Measurements from ENCODE around the gene ANKRD53. TPM values are rescaled to one million over a fixed set of nuclear protein-coding genes. Genes with fewer than 3 reads are reported as not detected.

ANKRD53 gene
- not detected in 2 replicates for polyA plus RNA-seq (2011; rRNA removed)
- 0.03 TPM in 1 of 2 replicates, not detected in the other for polyA plus RNA-seq (2012; cell fraction: cytosol; rRNA removed)
- polyA plus RNA-seq (2012; cell fraction: nucleus; rRNA removed) = 0.17 and 0.37 TPM in 2 replicates
- not detected in 3 replicates for polyA plus RNA-seq (2017; fragmentation: RNase III; extraction: RNeasy Plus Mini Kit Qiagen cat#74134 plus additional on column Dnase treatment)
- polyA minus RNA-seq (2011; rRNA and poly(A)+ RNA removed) = not detected in 2 replicates

- WGBS (ENCODE audit: missing lambda C conversion rate) = 92% methylated on average over 57 of the region's 67 CpGs
- Histone ChIP-seq H3K4me3 (no peak within 1 kb of the TSS; the same call in 2 of the 3 replicates), H3K4me2 (no peak within 1 kb of the TSS; the same call in 1 of the 3 replicates), H3K9me3 (no peaks in the 10 kb centered on the region), H3K27ac (no peak within 1 kb of the TSS), H3K4me1 (peaks cover 8% of the 10 kb centered on the region; the same call in 1 of the 3 replicates)
- TF ChIP-seq NFE2L2 (conservative IDR thresholded peaks at IDR 0.05; ENCODE audit: low read length) = no peak
- no peak for TF ChIP-seq KDM1A (IDR thresholded peaks at IDR 0.05; ENCODE audit: low read depth)
- TF ChIP-seq BCL3 (IDR thresholded peaks at IDR 0.05) = no peak
- no peak for TF ChIP-seq CTCF (IDR thresholded peaks at IDR 0.05)
- TF ChIP-seq ZSCAN20 (CRISPR knock-in tag; IDR thresholded peaks at IDR 0.05) = no peak
- ATAC-seq (no peak), FAIRE-seq (no peak), DNase-seq (ENCODE audit: low read depth in 1 of 2, low spot score in 1 of 2) (no peak)
- ChIA-PET CTCF (interaction anchor here (0.6 to 11.6 kb wide), 14 partner anchors 15 to 1931 kb away, joined by 3 to 171 read pairs (median 4); partner anchors contain the start of gene FIGLA), POLR2A (interaction anchor here (0.6 kb wide), 1 partner anchor 98 kb away, joined by 3 read pairs; no protein-coding TSS in a partner anchor)
These were observed at the start of gene ANKRD53 for GRCh38 chr2:70978341-70979179. Gene ANKRD53, plus strand, starts transcription at chr2:70978630. Its CDS starts 16 bp downstream, at chr2:70978646.

GRCh38 chr2:70930371-70931329 lies 47.8 kb upstream of the ANKRD53 start:
- no peak for TF ChIP-seq CTCF (IDR thresholded peaks at IDR 0.05)
- TF ChIP-seq ZNF302 (CRISPR knock-in tag; IDR thresholded peaks at IDR 0.05) = no peak
- no peak for TF ChIP-seq CBX2 (IDR thresholded peaks at IDR 0.05; ENCODE audit: borderline replicate concordance, low read depth)
- TF ChIP-seq NR3C1 (IDR thresholded peaks at IDR 0.05) = no peak
- no peak for TF ChIP-seq EHF (CRISPR knock-in tag; IDR thresholded peaks at IDR 0.05)
- no peak for TF ChIP-seq HOXA7 (CRISPR knock-in tag; IDR thresholded peaks at IDR 0.05)
- no peak for TF ChIP-seq FOXS1 (CRISPR knock-in tag; IDR thresholded peaks at IDR 0.05)
- TF ChIP-seq HOXB13 (CRISPR knock-in tag; IDR thresholded peaks at IDR 0.05; ENCODE audit: low read depth) = no peak
- TF ChIP-seq ATOH8 (CRISPR knock-in tag; IDR thresholded peaks at IDR 0.05; ENCODE audit: low read depth) = no peak
- TF ChIP-seq E2F6 (IDR thresholded peaks at IDR 0.05; ENCODE audit: borderline replicate concordance, low read depth) = no peak
- no peak for TF ChIP-seq CEBPB (IDR thresholded peaks at IDR 0.05)
- no peak for TF ChIP-seq NPAS2 (CRISPR knock-in tag; IDR thresholded peaks at IDR 0.05; ENCODE audit: borderline replicate concordance)
- TF ChIP-seq CBX8 (IDR thresholded peaks at IDR 0.05) = no peak
- no peak for TF ChIP-seq NFE2L2 (conservative IDR thresholded peaks at IDR 0.05; ENCODE audit: low read length)
- TF ChIP-seq MYC (IDR thresholded peaks at IDR 0.05; ENCODE audit: borderline replicate concordance, low read length) = no peak
- TF ChIP-seq JUN (IDR thresholded peaks at IDR 0.05) = no peak
- TF ChIP-seq GATA3 (IDR thresholded peaks at IDR 0.05; ENCODE audit: borderline replicate concordance) = no peak
- TF ChIP-seq MAZ (IDR thresholded peaks at IDR 0.05; ENCODE audit: borderline replicate concordance, low read depth, low read length) = no peak
- TF ChIP-seq PHF8 (IDR thresholded peaks at IDR 0.05; ENCODE audit: borderline replicate concordance, low read depth) = no peak
- no peak for TF ChIP-seq FOSB (CRISPR knock-in tag; IDR thresholded peaks at IDR 0.05)
- Histone ChIP-seq H3K9me3 (no peaks in the 10 kb centered on the region), H3K27ac (no peak overlapping the region), H3K4me3 (no peak overlapping the region), H3K4me1 (no peaks in the 10 kb centered on the region), H3K4me2 (no peak overlapping the region)
- ChIA-PET CTCF (interaction anchor here (0.6 to 31.9 kb wide), 9 partner anchors 6 to 287 kb away, joined by 3 to 512 read pairs (median 6); partner anchors contain the start of gene ATP6V1B1), POLR2A (no interaction called here)
- 85% methylated on average over 4 of the region's 4 CpGs for WGBS (ENCODE audit: missing lambda C conversion rate)
- DNase-seq (ENCODE audit: low read depth in 1 of 2, low spot score in 1 of 2) = no peak
- no peak for ATAC-seq
- FAIRE-seq = no peak
